Measurements from ENCODE around the gene NAALADL2.

Gene NAALADL2

GRCh38 chr3:174883881-174884675 is 24.9 kb downstream of the NAALADL2 start:
- TF ChIP-seq CTCF (IDR thresholded peaks at IDR 0.05; ENCODE audit: insufficient read depth, low read length, poor library complexity, severe bottlenecking) (no peak), EZH2phosphoT487 (conservative IDR thresholded peaks at IDR 0.05; ENCODE audit: low read length) (no peak)
- Histone ChIP-seq H2AFZ (ENCODE audit: low read depth, low read length, severe bottlenecking) (no peak overlapping the region), H3K36me3 (ENCODE audit: low read length) (no peaks in the 10 kb centered on the region), H3K79me2 (ENCODE audit: insufficient read depth, low read length) (no peaks in the 10 kb centered on the region), H4K20me1 (ENCODE audit: low read depth, low read length) (no peaks in the 10 kb centered on the region), H3K27me3 (ENCODE audit: low read length) (no peaks in the 10 kb centered on the region), H3K4me3 (ENCODE audit: insufficient read depth, low read length, poor library complexity, severe bottlenecking) (no peak overlapping the region), H3F3A (ENCODE audit: insufficient read depth) (no peaks in the 10 kb centered on the region), H3K4me2 (ENCODE audit: low read depth, low read length, poor library complexity, severe bottlenecking) (no peak overlapping the region), H3K9me3 (ENCODE audit: insufficient read depth, low read length) (no peaks in the 10 kb centered on the region), H3K9ac (ENCODE audit: low read length) (no peak overlapping the region), H3K9me2 (replicated peaks; ENCODE audit: insufficient read depth, low read length) (no peaks in the 10 kb centered on the region), H3K27ac (ENCODE audit: low read depth, low read length) (no peak overlapping the region)

GRCh38 chr3:174884776-174885568 is 25.8 kb downstream of the NAALADL2 start:
- H3K36me3 ChIP-seq (ENCODE audit: low read length): no peaks in the 10 kb centered on the region
- no peaks in the 10 kb centered on the region for H3K79me2 ChIP-seq (ENCODE audit: insufficient read depth, low read length)
- H2AFZ ChIP-seq (ENCODE audit: low read depth, low read length, severe bottlenecking): no peak overlapping the region
- H3K4me3 ChIP-seq (ENCODE audit: insufficient read depth, low read length, poor library complexity, severe bottlenecking): no peak overlapping the region
- no peaks in the 10 kb centered on the region for H3K9me3 ChIP-seq (ENCODE audit: insufficient read depth, low read length)
- H3K9me2 ChIP-seq (replicated peaks; ENCODE audit: insufficient read depth, low read length): no peaks in the 10 kb centered on the region
- H3F3A ChIP-seq (ENCODE audit: insufficient read depth): no peaks in the 10 kb centered on the region
- no peaks in the 10 kb centered on the region for H4K20me1 ChIP-seq (ENCODE audit: low read depth, low read length)
- H3K9ac ChIP-seq (ENCODE audit: low read length): no peak overlapping the region
- no peak overlapping the region for H3K27ac ChIP-seq (ENCODE audit: low read depth, low read length)
- no peaks in the 10 kb centered on the region for H3K27me3 ChIP-seq (ENCODE audit: low read length)
- TF ChIP-seq EZH2phosphoT487 (conservative IDR thresholded peaks at IDR 0.05; ENCODE audit: low read length) (no peak), CTCF (IDR thresholded peaks at IDR 0.05; ENCODE audit: insufficient read depth, low read length, poor library complexity, severe bottlenecking) (no peak)
- no peak overlapping the region for H3K4me2 ChIP-seq (ENCODE audit: low read depth, low read length, poor library complexity, severe bottlenecking)

GRCh38 chr3:174891524-174892203 is 32.5 kb downstream of the NAALADL2 start:
- Histone ChIP-seq H3K9me2 (replicated peaks; ENCODE audit: insufficient read depth, low read length) (no peaks in the 10 kb centered on the region), H2AFZ (ENCODE audit: low read depth, low read length, severe bottlenecking) (no peak overlapping the region), H3K9ac (ENCODE audit: low read length) (no peak overlapping the region), H4K20me1 (ENCODE audit: low read depth, low read length) (no peaks in the 10 kb centered on the region), H3F3A (ENCODE audit: insufficient read depth) (no peaks in the 10 kb centered on the region), H3K27ac (ENCODE audit: low read depth, low read length) (no peak overlapping the region), H3K4me3 (ENCODE audit: insufficient read depth, low read length, poor library complexity, severe bottlenecking) (no peak overlapping the region), H3K36me3 (ENCODE audit: low read length) (no peaks in the 10 kb centered on the region), H3K79me2 (ENCODE audit: insufficient read depth, low read length) (no peaks in the 10 kb centered on the region), H3K9me3 (ENCODE audit: insufficient read depth, low read length) (no peaks in the 10 kb centered on the region), H3K4me2 (ENCODE audit: low read depth, low read length, poor library complexity, severe bottlenecking) (no peak overlapping the region), H3K27me3 (ENCODE audit: low read length) (no peaks in the 10 kb centered on the region)
- no peak for TF ChIP-seq EZH2phosphoT487 (conservative IDR thresholded peaks at IDR 0.05; ENCODE audit: low read length)
- TF ChIP-seq CTCF (IDR thresholded peaks at IDR 0.05; ENCODE audit: insufficient read depth, low read length, poor library complexity, severe bottlenecking): no peak
